SH-SY5Y (cell line): ENCODE data around the gene IFI27L2.

Experiments
- GATA2 ChIP-seq: IDR thresholded peaks from 2 replicates; pipeline ENCODE4 v1.6.1; 2011; ENCODE audit warnings: mild to moderate bottlenecking, low read depth, low read length
- GATA3 ChIP-seq: IDR thresholded peaks from 2 replicates; pipeline ENCODE4 v1.6.1; 2011; ENCODE audit warnings: low read depth, mild to moderate bottlenecking, low read length, moderate library complexity

GRCh38 chr14:94087891-94088290, 41.5 kb downstream of the IFI27L2 start:
- TF ChIP-seq GATA3, result no peak
- no peak for TF ChIP-seq GATA2
